GM20000 (cell line): ENCODE measurements around the gene ARHGEF26.
"Not testable (repeated sequence)": the region's sequence is repeated elsewhere in the genome, so short reads cannot be mapped to it uniquely, and the experiment has no call there.

Source experiments
- DNase-seq: peaks from one replicate; pipeline ENCODE4 v3.0.0; 2012; ENCODE audit warnings: low spot score
- CTCF ChIP-seq: IDR thresholded peaks from 2 replicates; pipeline ENCODE4 v1.5.1; 2012; ENCODE audit warnings: mild to moderate bottlenecking, control low read depth; ENCODE audit errors: extremely low read depth, missing control alignments

Gene ARHGEF26

GRCh38 chr3:154086286-154086685, 34.9 kb upstream of the ARHGEF26 start:
- no peak for TF ChIP-seq CTCF
- DNase-seq = no peak

- not testable (repeated sequence) for DNase-seq
Measured at GRCh38 chr3:154087756-154088480, 33.3 kb upstream of the ARHGEF26 start.

GRCh38 chr3:154089421-154090420, 31.5 kb upstream of the ARHGEF26 start:
- no peak for DNase-seq
- TF ChIP-seq CTCF = no peak

GRCh38 chr3:154094051-154094450, 27.1 kb upstream of the ARHGEF26 start:
- no peak for TF ChIP-seq CTCF
- no peak for DNase-seq

GRCh38 chr3:154095832-154096421, 25.3 kb upstream of the ARHGEF26 start:
- no peak for DNase-seq
- TF ChIP-seq CTCF = no peak

GRCh38 chr3:154098376-154098775, 22.8 kb upstream of the ARHGEF26 start:
- no peak for TF ChIP-seq CTCF
- no peak for DNase-seq

- DNase-seq = no peak
- TF ChIP-seq CTCF = no peak
Measured at GRCh38 chr3:154100556-154100955, 20.6 kb upstream of the ARHGEF26 start.
